Neural progenitor cell (in vitro differentiated cells): ENCODE results near the gene LMOD2. TPM values are rescaled to one million over a fixed set of nuclear protein-coding genes. Genes with fewer than 3 reads are reported as not detected.

Experiments
- DNase-seq: peaks from one replicate; pipeline ENCODE4 v3.0.0-alpha.2; 2016; ENCODE audit warnings: low spot score
- H2AFZ ChIP-seq: fragments of 200-600 bp; sonication (generic); replicated peaks from 2 replicates; pipeline ENCODE4 v1.6.1; 2016; ENCODE audit warnings: antibody characterized with exemption
- H3F3A ChIP-seq: fragments of 200-600 bp; sonication (generic); 2 replicates; pipeline ENCODE4 v1.6.1; 2016; ENCODE audit warnings: antibody characterized with exemption, low read depth
- H3K27ac ChIP-seq: fragments of 200-600 bp; sonication (generic); 2 replicates; pipeline ENCODE4 v1.5.1; 2016; ENCODE audit warnings: mild to moderate bottlenecking
- H3K27me3 ChIP-seq: fragments of 200-600 bp; sonication (generic); 2 replicates; pipeline ENCODE4 v1.6.1; 2016; ENCODE audit warnings: mild to moderate bottlenecking, moderate library complexity
- H3K36me3 ChIP-seq: fragments of 200-600 bp; sonication (generic); 2 replicates; pipeline ENCODE4 v1.5.1; 2016
- H3K4me1 ChIP-seq: fragments of 200-600 bp; sonication (generic); 2 replicates; pipeline ENCODE4 v1.6.1; 2016; ENCODE audit warnings: mixed run types
- H3K4me2 ChIP-seq: fragments of 200-600 bp; sonication (generic); 2 replicates; pipeline ENCODE4 v1.6.1; 2016
- H3K4me3 ChIP-seq: fragments of 200-600 bp; sonication (generic); 2 replicates; pipeline ENCODE4 v1.5.1; 2016
- H3K79me2 ChIP-seq: fragments of 200-600 bp; sonication (generic); 2 replicates; pipeline ENCODE4 v1.6.1; 2016; ENCODE audit warnings: low read depth
- H3K9ac ChIP-seq: fragments of 200-600 bp; sonication (generic); 2 replicates; pipeline ENCODE4 v1.6.1; 2016
- H3K9me3 ChIP-seq: fragments of 200-600 bp; sonication (generic); 2 replicates; pipeline ENCODE4 v1.5.1; 2016; ENCODE audit warnings: low read depth
- H4K20me1 ChIP-seq: fragments of 200-600 bp; sonication (generic); 2 replicates; pipeline ENCODE4 v1.6.1; 2016; ENCODE audit warnings: low read depth
- H3K27ac Mint-ChIP-seq: 3 replicates; pipeline ENCODE4 v1.8.0; 2021; ENCODE audit warnings: mixed read lengths
- H3K27me3 Mint-ChIP-seq: 2 replicates; pipeline ENCODE4 v1.8.0; 2022; ENCODE audit warnings: low read depth, mild to moderate bottlenecking, inconsistent platforms, moderate library complexity, mixed read lengths; ENCODE audit not compliant: insufficient read depth
- H3K36me3 Mint-ChIP-seq: 3 replicates; pipeline ENCODE4 v1.8.0; 2021; ENCODE audit warnings: mixed read lengths
- H3K4me1 Mint-ChIP-seq: 3 replicates; pipeline ENCODE4 v1.8.0; 2021; ENCODE audit warnings: mixed read lengths
- H3K4me3 Mint-ChIP-seq: 3 replicates; pipeline ENCODE4 v1.8.0; 2021; ENCODE audit warnings: mild to moderate bottlenecking, moderate library complexity, mixed read lengths
- H3K9me3 Mint-ChIP-seq: 3 replicates; pipeline ENCODE4 v1.8.0; 2020; ENCODE audit warnings: mixed read lengths
- EZH2 ChIP-seq: fragments of 200-600 bp; sonication (generic); IDR thresholded peaks from 2 replicates; pipeline ENCODE4 v1.6.1; 2017; ENCODE audit warnings: antibody characterized with exemption, mild to moderate bottlenecking, moderate library complexity
- EZH2phosphoT487 ChIP-seq: fragments of 200-600 bp; sonication (generic); IDR thresholded peaks from 2 replicates; pipeline ENCODE4 v1.6.1; 2017; ENCODE audit warnings: antibody characterized with exemption
- total RNA-seq: library from RNA; depleted of rRNA; stranded (reverse); fragments of >200 nt; gene quantifications from 2 replicates; pipeline ENCODE4 v1.2.3, GENCODE V29; 2015; ENCODE audit warnings: low replicate concordance
- TF ChIP-seq, protein P1 (sequence below): fragments of 200-600 bp; sonication (generic); IDR thresholded peaks from 2 replicates; pipeline ENCODE4 v1.5.1; 2017; ENCODE audit warnings: antibody characterized with exemption, mild to moderate bottlenecking

The LMOD2 gene
- total RNA-seq, 1 donor from 2014 or later: not detected

DNA sequence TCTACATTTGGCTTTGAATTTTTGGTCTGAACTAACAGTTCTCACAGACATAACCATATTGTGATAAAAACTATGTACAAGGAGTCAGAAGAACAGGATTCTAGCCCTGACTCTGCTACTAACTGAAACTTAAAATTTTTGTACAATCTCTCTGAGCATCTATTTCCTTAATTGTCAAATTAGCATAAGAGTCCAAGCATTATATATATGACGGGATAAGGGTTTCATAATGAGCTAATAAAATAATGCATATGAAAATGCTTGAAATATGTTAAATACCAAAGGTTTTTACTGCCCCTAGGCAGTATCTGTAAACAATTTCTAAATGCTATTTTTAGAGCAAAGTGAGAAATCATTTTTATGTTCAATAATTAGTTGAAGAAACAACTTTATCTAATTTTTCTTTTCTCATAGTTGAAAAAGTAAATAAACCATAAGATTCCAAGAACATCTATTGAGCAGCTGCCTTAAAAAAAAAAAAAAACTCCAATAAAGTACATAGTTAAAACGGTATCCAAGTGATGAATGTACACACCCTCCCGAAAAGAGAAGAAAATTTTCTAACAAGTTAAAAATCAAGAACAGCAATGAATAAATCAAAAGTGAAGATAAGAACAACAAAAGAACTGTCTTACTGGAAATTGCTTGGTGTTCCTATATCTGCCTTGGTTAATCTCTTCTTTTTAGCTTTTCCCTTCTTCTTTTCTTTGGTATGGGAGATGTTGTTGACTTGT lies 40.4 kb downstream of the LMOD2 start:
- Histone ChIP-seq H3K4me1 (no peaks in the 10 kb centered on the region), H3K4me2 (no peak overlapping the region), H2AFZ (no peak overlapping the region), H4K20me1 (no peaks in the 10 kb centered on the region), H3K9me3 (no peaks in the 10 kb centered on the region), H3K36me3 (peaks cover 33% of the 10 kb centered on the region), H3K27me3 (no peaks in the 10 kb centered on the region), H3K27ac (no peak overlapping the region), H3F3A (no peaks in the 10 kb centered on the region), H3K4me3 (no peak overlapping the region), H3K9ac (no peak overlapping the region), H3K79me2 (peaks cover 5% of the 10 kb centered on the region)
- H3K4me1 Mint-ChIP-seq: no peaks in the 10 kb centered on the region
- H3K9me3 Mint-ChIP-seq: no peaks in the 10 kb centered on the region
- H3K27me3 Mint-ChIP-seq: no peaks in the 10 kb centered on the region
- H3K27ac Mint-ChIP-seq: no peak overlapping the region
- DNase-seq: no peak
- no peak overlapping the region for H3K4me3 Mint-ChIP-seq
- TF ChIP-seq, protein P1, sequence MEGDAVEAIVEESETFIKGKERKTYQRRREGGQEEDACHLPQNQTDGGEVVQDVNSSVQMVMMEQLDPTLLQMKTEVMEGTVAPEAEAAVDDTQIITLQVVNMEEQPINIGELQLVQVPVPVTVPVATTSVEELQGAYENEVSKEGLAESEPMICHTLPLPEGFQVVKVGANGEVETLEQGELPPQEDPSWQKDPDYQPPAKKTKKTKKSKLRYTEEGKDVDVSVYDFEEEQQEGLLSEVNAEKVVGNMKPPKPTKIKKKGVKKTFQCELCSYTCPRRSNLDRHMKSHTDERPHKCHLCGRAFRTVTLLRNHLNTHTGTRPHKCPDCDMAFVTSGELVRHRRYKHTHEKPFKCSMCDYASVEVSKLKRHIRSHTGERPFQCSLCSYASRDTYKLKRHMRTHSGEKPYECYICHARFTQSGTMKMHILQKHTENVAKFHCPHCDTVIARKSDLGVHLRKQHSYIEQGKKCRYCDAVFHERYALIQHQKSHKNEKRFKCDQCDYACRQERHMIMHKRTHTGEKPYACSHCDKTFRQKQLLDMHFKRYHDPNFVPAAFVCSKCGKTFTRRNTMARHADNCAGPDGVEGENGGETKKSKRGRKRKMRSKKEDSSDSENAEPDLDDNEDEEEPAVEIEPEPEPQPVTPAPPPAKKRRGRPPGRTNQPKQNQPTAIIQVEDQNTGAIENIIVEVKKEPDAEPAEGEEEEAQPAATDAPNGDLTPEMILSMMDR: no peak
- TF ChIP-seq EZH2phosphoT487: no peak
- peaks cover 26% of the 10 kb centered on the region for H3K36me3 Mint-ChIP-seq

DNA sequence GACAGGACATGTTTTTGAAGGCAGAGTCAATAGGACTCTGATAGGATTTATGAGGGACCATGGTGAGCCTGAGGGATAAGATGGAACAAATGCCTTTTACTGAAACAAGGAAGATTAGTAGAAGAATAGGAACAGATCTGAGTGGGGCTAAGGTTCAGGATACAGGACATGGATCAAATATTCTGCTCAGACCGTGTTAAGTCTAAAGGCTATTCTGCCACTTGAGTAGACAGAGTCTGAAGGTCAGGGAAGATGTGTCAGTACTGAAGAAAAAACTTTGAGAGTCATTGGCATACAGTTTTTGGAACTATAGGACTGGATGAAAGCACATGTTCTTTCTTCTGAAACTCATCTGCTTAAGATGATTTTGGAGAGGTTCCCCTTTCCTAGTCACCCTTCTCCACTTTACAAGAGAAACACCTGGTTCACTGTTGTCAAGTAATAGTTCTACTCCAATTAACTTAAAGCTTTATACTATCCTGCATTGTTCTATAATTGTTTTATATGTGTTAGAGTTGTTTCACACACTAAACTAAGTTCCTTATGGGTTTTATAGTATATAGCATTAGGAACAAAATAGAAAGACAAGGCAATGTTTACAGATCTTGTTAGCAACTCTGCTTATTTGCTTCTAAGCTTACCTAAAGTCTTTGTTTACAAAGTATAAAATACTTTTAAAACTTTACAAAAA lies 49.7 kb downstream of the LMOD2 start:
- no peaks in the 10 kb centered on the region for H3K4me1 ChIP-seq
- H3K27me3 Mint-ChIP-seq: no peaks in the 10 kb centered on the region
- peaks cover 23% of the 10 kb centered on the region for H3K36me3 Mint-ChIP-seq
- no peak overlapping the region for H3K27ac Mint-ChIP-seq
- H3K4me3 Mint-ChIP-seq: no peak overlapping the region
- H3F3A ChIP-seq: peaks cover 40% of the 10 kb centered on the region
- H3K4me1 Mint-ChIP-seq: peaks cover 6% of the 10 kb centered on the region
- H3K79me2 ChIP-seq: peaks cover 14% of the 10 kb centered on the region
- H3K4me2 ChIP-seq: no peak overlapping the region
- TF ChIP-seq, protein P1: no peak
- TF ChIP-seq EZH2phosphoT487 (no peak), EZH2 (no peak)
- H3K9me3 ChIP-seq: no peaks in the 10 kb centered on the region
- no peak overlapping the region for H2AFZ ChIP-seq
- H3K36me3 ChIP-seq: peaks cover 14% of the 10 kb centered on the region
- H4K20me1 ChIP-seq: peaks cover 16% of the 10 kb centered on the region
- no peaks in the 10 kb centered on the region for H3K27me3 ChIP-seq
- no peak overlapping the region for H3K27ac ChIP-seq
- no peaks in the 10 kb centered on the region for H3K9me3 Mint-ChIP-seq
- no peak overlapping the region for H3K4me3 ChIP-seq
- H3K9ac ChIP-seq: no peak overlapping the region
- no peak for DNase-seq

DNA sequence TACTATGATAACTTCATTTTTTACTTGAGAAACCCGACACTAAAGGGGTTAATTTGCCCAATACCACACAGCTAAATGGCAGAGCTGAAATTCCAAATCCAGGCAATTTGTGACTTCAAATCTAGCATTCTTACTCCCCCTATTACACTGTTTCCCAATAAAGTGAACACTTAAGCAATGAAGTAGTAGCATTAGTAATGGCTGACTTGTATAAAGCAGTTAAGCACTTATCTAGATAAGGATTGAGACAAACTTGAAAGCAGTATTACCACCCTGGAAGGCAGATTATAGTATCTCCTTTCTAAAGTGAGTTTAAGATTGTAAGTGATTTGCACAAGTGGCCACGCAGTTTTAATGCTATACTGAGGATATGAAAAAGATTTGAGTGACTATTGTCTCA lies 53.9 kb downstream of the LMOD2 start:
- Histone ChIP-seq H3K79me2 (peaks cover 50% of the 10 kb centered on the region), H4K20me1 (peaks cover 46% of the 10 kb centered on the region)
- no peak overlapping the region for H3K4me3 Mint-ChIP-seq

More for the DNA sequence above, 53.9 kb downstream of the LMOD2 start:
- H3K4me1 ChIP-seq: peaks cover 6% of the 10 kb centered on the region
- H3K9me3 Mint-ChIP-seq: no peaks in the 10 kb centered on the region
- peaks cover 10% of the 10 kb centered on the region for H3K36me3 ChIP-seq
- TF ChIP-seq EZH2phosphoT487: no peak
- TF ChIP-seq EZH2: no peak
- TF ChIP-seq, protein P1: no peak
- no peaks in the 10 kb centered on the region for H3K9me3 ChIP-seq
- peaks cover 22% of the 10 kb centered on the region for H3K4me1 Mint-ChIP-seq
- no peak overlapping the region for H3K27ac Mint-ChIP-seq
- H3K27me3 ChIP-seq: no peaks in the 10 kb centered on the region
- H3K4me2 ChIP-seq: no peak overlapping the region
- no peak overlapping the region for H2AFZ ChIP-seq
- peaks cover 17% of the 10 kb centered on the region for H3K36me3 Mint-ChIP-seq
- no peak overlapping the region for H3K4me3 ChIP-seq
- DNase-seq: no peak
- H3F3A ChIP-seq: peaks cover 23% of the 10 kb centered on the region
- H3K27ac ChIP-seq: no peak overlapping the region
- no peaks in the 10 kb centered on the region for H3K27me3 Mint-ChIP-seq
- no peak overlapping the region for H3K9ac ChIP-seq
